GM12878 (cell line): Measurements from ENCODE around the gene FAM117B. TPM values are rescaled to one million over a fixed set of nuclear protein-coding genes. Genes with fewer than 3 reads are reported as not detected.

Source experiments
- ATAC-seq: fragments of 200-7000 bp; cut with Tn5 transposase; 3 replicates; pipeline ENCODE4 v1.9.1; 2020; ENCODE audit warnings: mild to moderate bottlenecking, moderate library complexity
- BruUV-seq: library from RNA; stranded (reverse); fragments of 400-500 nt; replicated peaks from 2 replicates; lab custom pipeline; 2021; lab: Mats Ljungman, UMichigan
- CTCF ChIA-PET: fragments of 300-600 bp; sonication (Branson Sonifier 250); formaldehyde crosslinking; extraction: SDS; loops from one replicate; lab custom pipeline; 2021; ENCODE audit warnings: inconsistent platforms; lab: Yijun Ruan, JAX
- POLR2A ChIA-PET: fragments of 350-600 bp; formaldehyde crosslinking; extraction: SDS; loops from one replicate; lab custom pipeline; 2021; ENCODE audit warnings: inconsistent platforms; lab: Charles Lee
- RAD21 ChIA-PET: fragments of 300-600 bp; sonication (Branson Sonifier 250); formaldehyde crosslinking; loops from one replicate; lab custom pipeline; 2023; ENCODE audit warnings: antibody characterized with exemption; ENCODE audit not compliant: unreplicated experiment; lab: Charles Lee
- SMC1A ChIA-PET: fragments of 300-600 bp; sonication (Branson Sonifier 250); formaldehyde crosslinking; loops from one replicate; lab custom pipeline; 2023; ENCODE audit not compliant: unreplicated experiment, uncharacterized antibody; lab: Charles Lee
- DNase-seq: peaks from one replicate; pipeline ENCODE4 v3.0.0-alpha.2; 2011; ENCODE audit warnings: low read depth, low spot score
- FAIRE-seq: peaks from 3 replicates; lab custom pipeline; 2011; peaks lifted over from hg19 to GRCh38; lab: Jason Lieb, UNC
- H2AFZ ChIP-seq: 2 replicates; pipeline ENCODE4 v1.6.0; 2011; ENCODE audit warnings: low read depth, low read length, control low read depth; ENCODE audit not compliant: control insufficient read depth
- H3K27ac ChIP-seq: 2 replicates; pipeline ENCODE4 v1.5.1; 2011; ENCODE audit warnings: control low read depth; ENCODE audit not compliant: control insufficient read depth, insufficient read depth
- H3K27me3 ChIP-seq, 2 experiments: replicated peaks in 1 of 2; 2 replicates each; pipeline versions ENCODE4 v1.6.0 to v1.6.1; 2011; ENCODE audit warnings: low read length in 1 of 2; ENCODE audit not compliant: control insufficient read depth in 2 of 2, insufficient read depth in 2 of 2
- H3K36me3 ChIP-seq, 2 experiments: 2 replicates each; pipeline ENCODE4 v1.5.1; 2011; ENCODE audit warnings: low read length in 1 of 2; ENCODE audit not compliant: control insufficient read depth in 2 of 2, insufficient read depth in 2 of 2
- H3K4me1 ChIP-seq: 2 replicates; pipeline ENCODE4 v1.6.1; 2011; ENCODE audit warnings: mild to moderate bottlenecking, low read length, moderate library complexity, mixed read lengths; ENCODE audit not compliant: control insufficient read depth, insufficient read depth
- H3K4me2 ChIP-seq: 2 replicates; pipeline ENCODE4 v1.6.0; 2011; ENCODE audit warnings: control low read depth; ENCODE audit not compliant: control insufficient read depth, insufficient read depth
- H3K4me3 ChIP-seq: fragments of 200-600 bp; sonication (generic); 2 replicates; pipeline ENCODE4 v1.5.1; 2016
- H3K79me2 ChIP-seq: 2 replicates; pipeline ENCODE4 v1.6.0; 2011; ENCODE audit warnings: low read length; ENCODE audit not compliant: control insufficient read depth, insufficient read depth
- H3K9ac ChIP-seq: 2 replicates; pipeline ENCODE4 v1.8.0; 2011; ENCODE audit warnings: low read length, control low read depth, mixed read lengths; ENCODE audit not compliant: control insufficient read depth, insufficient read depth
- H3K9me3 ChIP-seq: replicated peaks from 3 replicates; pipeline ENCODE4 v1.5.1; 2011; ENCODE audit warnings: mild to moderate bottlenecking, low read length; ENCODE audit not compliant: control insufficient read depth, insufficient read depth
- H4K20me1 ChIP-seq: 2 replicates; pipeline ENCODE4 v1.6.0; 2011; ENCODE audit not compliant: control insufficient read depth, insufficient read depth
- ATF3 ChIP-seq: IDR thresholded peaks from 2 replicates; pipeline ENCODE4 v1.6.1; 2011; ENCODE audit warnings: low read depth, mild to moderate bottlenecking, low read length, moderate library complexity, borderline replicate concordance; ENCODE audit errors: extremely low read depth
- BHLHE40 ChIP-seq, 2 experiments: fragments of 450-650 bp in 1 of 2; IDR thresholded peaks; 2 replicates each; pipeline ENCODE4 v1.6.1; 2011 to 2017; ENCODE audit warnings: low read depth in 2 of 2, borderline replicate concordance in 1 of 2, improper control_type of control experiment in 1 of 2, low read length in 1 of 2, mild to moderate bottlenecking in 1 of 2
- CBFB ChIP-seq: IDR thresholded peaks from 2 replicates; pipeline ENCODE4 v1.6.1; 2016; ENCODE audit warnings: antibody characterized with exemption, low read depth
- CUX1 ChIP-seq: IDR thresholded peaks from 2 replicates; pipeline ENCODE4 v1.6.1; 2012; ENCODE audit warnings: improper control_type of control experiment, low read depth, low read length; ENCODE audit not compliant: insufficient replicate concordance
- EED ChIP-seq: sonication (generic); IDR thresholded peaks from 2 replicates; pipeline ENCODE4 v1.6.1; 2016; ENCODE audit warnings: antibody characterized with exemption, low read depth
- ETV6 ChIP-seq, 2 experiments: fragments of 450-650 bp in 1 of 2; IDR thresholded peaks in 1 of 2; conservative IDR thresholded peaks in 1 of 2; 2 replicates each; pipeline ENCODE4 v1.6.1; 2014; ENCODE audit warnings: antibody characterized with exemption in 1 of 2, borderline replicate concordance in 1 of 2, low read depth in 1 of 2, mild to moderate bottlenecking in 1 of 2, moderate library complexity in 1 of 2
- MLLT1 ChIP-seq: fragments of 450-650 bp; IDR thresholded peaks from 2 replicates; pipeline ENCODE4 v1.6.1; 2016; ENCODE audit warnings: mild to moderate bottlenecking
- NFYB ChIP-seq: IDR thresholded peaks from 2 replicates; pipeline ENCODE4 v1.6.1; 2011; ENCODE audit warnings: low read depth, mild to moderate bottlenecking, low read length, improper control_type of control experiment, moderate library complexity; ENCODE audit not compliant: insufficient read depth
- RELB ChIP-seq: fragments of 450-650 bp; IDR thresholded peaks from 2 replicates; pipeline ENCODE4 v1.6.1; 2017; ENCODE audit warnings: low read depth, mild to moderate bottlenecking, moderate library complexity
- SKIL ChIP-seq: fragments of 450-650 bp; IDR thresholded peaks from 2 replicates; pipeline ENCODE4 v1.6.1; 2017; ENCODE audit warnings: mild to moderate bottlenecking, low read depth, inconsistent platforms; ENCODE audit not compliant: poor library complexity, severe bottlenecking
- SREBF1 ChIP-seq: IDR thresholded peaks from 2 replicates; pipeline ENCODE4 v1.6.1; 2012; ENCODE audit warnings: mild to moderate bottlenecking, low read length
- ZNF217 ChIP-seq: fragments of 450-650 bp; IDR thresholded peaks from 2 replicates; pipeline ENCODE4 v1.6.1; 2017; ENCODE audit warnings: antibody characterized with exemption, mild to moderate bottlenecking
- ZSCAN29 ChIP-seq: fragments of 450-650 bp; IDR thresholded peaks from 2 replicates; pipeline ENCODE4 v1.6.1; 2017; ENCODE audit warnings: mild to moderate bottlenecking, moderate library complexity
- WGBS: methylation state at CpG from one replicate; pipeline ENCODE4 v1.1.6; 2016; ENCODE audit warnings: low lambda C conversion rate; ENCODE audit not compliant: insufficient replicate concordance, insufficient coverage; ENCODE audit errors: missing lambda C conversion rate; 5-methylcytosine and 5-hydroxymethylcytosine counted together
- in situ Hi-C: fragments of 300-500 bp; cut with MboI; formaldehyde crosslinking; loops from 9 replicates; pipeline ENCODE4 v1.14.3; 2018; ENCODE audit warnings: mixed read lengths
- intact Hi-C: fragments of 100-400 bp; cut with micrococcal nuclease; formaldehyde crosslinking; loops from one replicate; pipeline ENCODE4 v1.14.2; 2022; ENCODE audit not compliant: unreplicated experiment
- polyA plus RNA-seq, 11 experiments: library from polyadenylated mRNA; depleted of rRNA in 4 of 11; unstranded in 6 of 11; stranded (reverse) in 5 of 11; fragments of >200 nt; fragmentation: Nextera tagmentation in 4 of 11; fragmentation: Illumina TruSeq in 1 of 11; extraction: Ambion mirVana in 4 of 11; extraction: Trizol in 1 of 11; gene quantifications; 1 replicate in 1 of 11; 2 replicates in 10 of 11; pipeline versions ENCODE4 v1.2.1 to v1.2.3, GENCODE V29; 2011 to 2016; ENCODE audit warnings: inconsistent platforms in 2 of 11, missing spikeins in 2 of 11, low read depth in 1 of 11
- total RNA-seq, 4 experiments: library from RNA; depleted of rRNA in 3 of 4; stranded (reverse); fragments of >200 nt in 3 of 4; fragmentation: Illumina TruSeq in 1 of 4; extraction: Trizol in 1 of 4; gene quantifications; 2 replicates each; pipeline versions ENCODE4 v1.2.1 to v1.2.3, GENCODE V29; 2013 to 2021

Gene FAM117B
- total and polyA plus RNA-seq, 10 of the 15 experiments (the other 5 are each of a cell fraction or from before 2014, with no cell fraction given) = 1.6 to 7.6 (median 4.2) TPM

- RAD21 ChIA-PET = no interaction called here
Observed at GRCh38 chr2:202762556-202762955, 127.8 kb downstream of the FAM117B start.

More at GRCh38 chr2:202762556-202762955, 127.8 kb downstream of the FAM117B start:
- no peak for FAIRE-seq
- Histone ChIP-seq H3K4me1 (no peaks in the 10 kb centered on the region), H3K27ac (no peak overlapping the region), H3K36me3 (peaks cover 0 to 3% of the 10 kb centered on the region in 2 experiments; a peak in 2 of 4 replicates), H2AFZ (no peak overlapping the region), H3K9ac (no peak overlapping the region), H4K20me1 (no peaks in the 10 kb centered on the region), H3K4me2 (no peak overlapping the region), H3K9me3 (no peaks in the 10 kb centered on the region), H3K79me2 (no peaks in the 10 kb centered on the region), H3K27me3 (no peaks in the 10 kb centered on the region), H3K4me3 (no peak overlapping the region)
- WGBS = 84% methylated on average over 4 of the region's 4 CpGs
- SMC1A ChIA-PET = no interaction called here
- ATAC-seq = no peak
- BruUV-seq = no TSS peak
- DNase-seq = no peak
- TF ChIP-seq BHLHE40 (IDR thresholded peaks at IDR 0.05; ENCODE audit: borderline replicate concordance in 1 of 2, low read depth in 2 of 2, low read length in 1 of 2) (no peak), CBFB (no peak), RELB (no peak), ATF3 (no peak), SREBF1 (no peak), EED (no peak), MLLT1 (no peak), NFYB (no peak), ETV6 (conservative IDR thresholded peaks at IDR 0.05 in 1 of 2, IDR thresholded peaks at IDR 0.05 in 1 of 2; ENCODE audit: borderline replicate concordance in 1 of 2, low read depth in 1 of 2) (no peak), SKIL (no peak), CUX1 (no peak), ZNF217 (no peak), ZSCAN29 (no peak)
- POLR2A ChIA-PET = no interaction called here
- in situ Hi-C loops (no loop called here), intact Hi-C loops (no loop called here)
- CTCF ChIA-PET = no interaction called here
